GM12878 (cell line): ENCODE measurements around the gene ZNF512. TPM values are rescaled to one million over a fixed set of nuclear protein-coding genes. Genes with fewer than 3 reads are reported as not detected.

Experiments
- BCL11A ChIP-seq: IDR thresholded peaks from 2 replicates; pipeline ENCODE4 v1.6.1; 2011; ENCODE audit warnings: low read depth, low read length
- BRCA1 ChIP-seq: IDR thresholded peaks from 2 replicates; pipeline ENCODE4 v1.6.1; 2011; ENCODE audit warnings: low read depth, low read length, improper control_type of control experiment
- CBX3 ChIP-seq: fragments of 200-600 bp; sonication (generic); IDR thresholded peaks from 2 replicates; pipeline ENCODE4 v1.6.1; 2016; ENCODE audit warnings: low read depth, borderline replicate concordance
- CEBPB ChIP-seq, 2 experiments: fragments of 150-350 bp in 1 of 2; IDR thresholded peaks; 2 replicates each; pipeline ENCODE4 v1.6.1; 2012 to 2014; ENCODE audit warnings: low read depth in 2 of 2, low read length in 2 of 2, borderline replicate concordance in 1 of 2, inconsistent platforms in 1 of 2
- E2F4 ChIP-seq: IDR thresholded peaks from 2 replicates; pipeline ENCODE4 v1.6.1; 2012; ENCODE audit warnings: low read depth, low read length, improper control_type of control experiment
- ESRRA ChIP-seq: IDR thresholded peaks from 2 replicates; pipeline ENCODE4 v1.6.1; 2012; ENCODE audit warnings: mild to moderate bottlenecking, low read length, improper control_type of control experiment
- FOS ChIP-seq: IDR thresholded peaks from 3 replicates; pipeline ENCODE4 v1.6.1; 2011; ENCODE audit warnings: borderline replicate concordance; ENCODE audit not compliant: insufficient read length; ENCODE audit errors: extremely low read depth
- GATAD2B ChIP-seq: fragments of 450-650 bp; conservative IDR thresholded peaks from 2 replicates; pipeline ENCODE4 v1.6.1; 2017; ENCODE audit warnings: low read depth, mild to moderate bottlenecking, moderate library complexity
- IRF4 ChIP-seq: IDR thresholded peaks from 2 replicates; pipeline ENCODE4 v1.6.1; 2011; ENCODE audit warnings: low read depth, low read length
- MYB ChIP-seq: fragments of 150-350 bp; IDR thresholded peaks from 2 replicates; pipeline ENCODE4 v1.6.1; 2014; ENCODE audit warnings: mild to moderate bottlenecking, low read depth, low read length, borderline replicate concordance
- NKRF ChIP-seq: fragments of 450-650 bp; conservative IDR thresholded peaks from 2 replicates; pipeline ENCODE4 v1.6.1; 2017; ENCODE audit warnings: mild to moderate bottlenecking, moderate library complexity
- NR2C1 ChIP-seq: fragments of 450-650 bp; IDR thresholded peaks from 2 replicates; pipeline ENCODE4 v1.6.1; 2017; ENCODE audit warnings: antibody characterized with exemption, mild to moderate bottlenecking, moderate library complexity
- NR2C2 ChIP-seq: IDR thresholded peaks from 2 replicates; pipeline ENCODE4 v1.6.1; 2011; ENCODE audit warnings: borderline replicate concordance, low read depth; ENCODE audit not compliant: control insufficient read depth, insufficient read length
- PAX5 ChIP-seq: IDR thresholded peaks from 2 replicates; pipeline ENCODE4 v1.6.1; 2011; ENCODE audit warnings: low read depth, low read length, borderline replicate concordance
- PAX8 ChIP-seq: fragments of 450-650 bp; IDR thresholded peaks from 2 replicates; pipeline ENCODE4 v1.6.1; 2017; ENCODE audit warnings: mild to moderate bottlenecking, moderate library complexity
- POLR2AphosphoS5 ChIP-seq: IDR thresholded peaks from 2 replicates; pipeline ENCODE4 v1.6.1; 2011; ENCODE audit warnings: mild to moderate bottlenecking, low read length, inconsistent platforms
- SIN3A ChIP-seq: IDR thresholded peaks from 2 replicates; pipeline ENCODE4 v1.6.1; 2012; ENCODE audit warnings: low read depth, low read length, improper control_type of control experiment
- SP1 ChIP-seq: IDR thresholded peaks from one replicate; pipeline ENCODE4 v1.6.1; 2011; ENCODE audit warnings: low read depth, low read length
- SUPT20H ChIP-seq: IDR thresholded peaks from 2 replicates; pipeline ENCODE4 v1.6.1; 2011; ENCODE audit warnings: low read depth, mild to moderate bottlenecking, low read length, moderate library complexity, borderline replicate concordance; ENCODE audit not compliant: control insufficient read depth
- TARDBP ChIP-seq: IDR thresholded peaks from 2 replicates; pipeline ENCODE4 v1.6.1; 2016; ENCODE audit warnings: borderline replicate concordance
- TCF12 ChIP-seq: IDR thresholded peaks from 2 replicates; pipeline ENCODE4 v1.6.1; 2011; ENCODE audit warnings: low read depth, mild to moderate bottlenecking, low read length
- ZNF217 ChIP-seq: fragments of 450-650 bp; IDR thresholded peaks from 2 replicates; pipeline ENCODE4 v1.6.1; 2017; ENCODE audit warnings: antibody characterized with exemption, mild to moderate bottlenecking
- polyA plus RNA-seq, 11 experiments: library from polyadenylated mRNA; depleted of rRNA in 4 of 11; unstranded in 6 of 11; stranded (reverse) in 5 of 11; fragments of >200 nt; fragmentation: Nextera tagmentation in 4 of 11; fragmentation: Illumina TruSeq in 1 of 11; extraction: Ambion mirVana in 4 of 11; extraction: Trizol in 1 of 11; gene quantifications; 1 replicate in 1 of 11; 2 replicates in 10 of 11; pipeline versions ENCODE4 v1.2.1 to v1.2.3, GENCODE V29; 2011 to 2016; ENCODE audit warnings: inconsistent platforms in 2 of 11, missing spikeins in 2 of 11, low read depth in 1 of 11
- total RNA-seq, 4 experiments: library from RNA; depleted of rRNA in 3 of 4; stranded (reverse); fragments of >200 nt in 3 of 4; fragmentation: Illumina TruSeq in 1 of 4; extraction: Trizol in 1 of 4; gene quantifications; 2 replicates each; pipeline versions ENCODE4 v1.2.1 to v1.2.3, GENCODE V29; 2013 to 2021
- TF ChIP-seq, protein P1 (sequence below): IDR thresholded peaks from 2 replicates; pipeline ENCODE4 v1.6.1; 2011; ENCODE audit warnings: low read depth, low read length, improper control_type of control experiment, borderline replicate concordance
- TF ChIP-seq, protein P2 (sequence below): IDR thresholded peaks from 2 replicates; pipeline ENCODE4 v1.6.1; 2011; ENCODE audit warnings: borderline replicate concordance, low read depth, mild to moderate bottlenecking, moderate library complexity, mixed read lengths, low read length; ENCODE audit not compliant: insufficient read depth; ENCODE audit errors: extremely low read length
- TF ChIP-seq, protein P3 (sequence below): fragments of 150-350 bp; IDR thresholded peaks from 2 replicates; pipeline ENCODE4 v1.6.1; 2014; ENCODE audit warnings: mild to moderate bottlenecking, low read depth, low read length

The ZNF512 gene
- total and polyA plus RNA-seq, 10 of the 15 experiments (the other 5 are each of a cell fraction or from before 2014, with no cell fraction given) = 14.1 to 61.9 (median 31.2) TPM

GRCh38 chr2:27582695-27583389 lies at the start of gene ZNF512 (continued):
- TF ChIP-seq PAX8 (no peak), CEBPB (IDR thresholded peaks at IDR 0.05; ENCODE audit: borderline replicate concordance in 1 of 2, low read depth in 2 of 2, low read length in 2 of 2) (no peak), PAX5 (0 out of 2 replicates have a peak, but pooled peaks have one; percentile 51), SP1 (peak; percentile 34), BRCA1 (no peak), NR2C2 (no peak), NKRF (0 out of 2 replicates have a peak, but pooled peaks have one; percentile 27), ESRRA (no peak), E2F4 (no peak), TCF12 (no peak), ZNF217 (no peak), IRF4 (no peak), TARDBP (no peak), BCL11A (no peak), FOS (no peak), GATAD2B (no peak; the same call in 1 of the 2 replicates), NR2C1 (no peak), CBX3 (no peak), POLR2AphosphoS5 (peak; percentile 87), SUPT20H (no peak), MYB (no peak), SIN3A (0 out of 2 replicates have a peak, but pooled peaks have one; percentile 46)
- TF ChIP-seq, protein P1, sequence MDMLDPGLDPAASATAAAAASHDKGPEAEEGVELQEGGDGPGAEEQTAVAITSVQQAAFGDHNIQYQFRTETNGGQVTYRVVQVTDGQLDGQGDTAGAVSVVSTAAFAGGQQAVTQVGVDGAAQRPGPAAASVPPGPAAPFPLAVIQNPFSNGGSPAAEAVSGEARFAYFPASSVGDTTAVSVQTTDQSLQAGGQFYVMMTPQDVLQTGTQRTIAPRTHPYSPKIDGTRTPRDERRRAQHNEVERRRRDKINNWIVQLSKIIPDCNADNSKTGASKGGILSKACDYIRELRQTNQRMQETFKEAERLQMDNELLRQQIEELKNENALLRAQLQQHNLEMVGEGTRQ = peak; percentile 84
- TF ChIP-seq, protein P2, sequence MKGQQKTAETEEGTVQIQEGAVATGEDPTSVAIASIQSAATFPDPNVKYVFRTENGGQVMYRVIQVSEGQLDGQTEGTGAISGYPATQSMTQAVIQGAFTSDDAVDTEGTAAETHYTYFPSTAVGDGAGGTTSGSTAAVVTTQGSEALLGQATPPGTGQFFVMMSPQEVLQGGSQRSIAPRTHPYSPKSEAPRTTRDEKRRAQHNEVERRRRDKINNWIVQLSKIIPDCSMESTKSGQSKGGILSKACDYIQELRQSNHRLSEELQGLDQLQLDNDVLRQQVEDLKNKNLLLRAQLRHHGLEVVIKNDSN = peak; percentile 91
- TF ChIP-seq, protein P3, sequence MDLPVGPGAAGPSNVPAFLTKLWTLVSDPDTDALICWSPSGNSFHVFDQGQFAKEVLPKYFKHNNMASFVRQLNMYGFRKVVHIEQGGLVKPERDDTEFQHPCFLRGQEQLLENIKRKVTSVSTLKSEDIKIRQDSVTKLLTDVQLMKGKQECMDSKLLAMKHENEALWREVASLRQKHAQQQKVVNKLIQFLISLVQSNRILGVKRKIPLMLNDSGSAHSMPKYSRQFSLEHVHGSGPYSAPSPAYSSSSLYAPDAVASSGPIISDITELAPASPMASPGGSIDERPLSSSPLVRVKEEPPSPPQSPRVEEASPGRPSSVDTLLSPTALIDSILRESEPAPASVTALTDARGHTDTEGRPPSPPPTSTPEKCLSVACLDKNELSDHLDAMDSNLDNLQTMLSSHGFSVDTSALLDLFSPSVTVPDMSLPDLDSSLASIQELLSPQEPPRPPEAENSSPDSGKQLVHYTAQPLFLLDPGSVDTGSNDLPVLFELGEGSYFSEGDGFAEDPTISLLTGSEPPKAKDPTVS = no peak
